ENCODE data around the gene VENTX.

DNA sequence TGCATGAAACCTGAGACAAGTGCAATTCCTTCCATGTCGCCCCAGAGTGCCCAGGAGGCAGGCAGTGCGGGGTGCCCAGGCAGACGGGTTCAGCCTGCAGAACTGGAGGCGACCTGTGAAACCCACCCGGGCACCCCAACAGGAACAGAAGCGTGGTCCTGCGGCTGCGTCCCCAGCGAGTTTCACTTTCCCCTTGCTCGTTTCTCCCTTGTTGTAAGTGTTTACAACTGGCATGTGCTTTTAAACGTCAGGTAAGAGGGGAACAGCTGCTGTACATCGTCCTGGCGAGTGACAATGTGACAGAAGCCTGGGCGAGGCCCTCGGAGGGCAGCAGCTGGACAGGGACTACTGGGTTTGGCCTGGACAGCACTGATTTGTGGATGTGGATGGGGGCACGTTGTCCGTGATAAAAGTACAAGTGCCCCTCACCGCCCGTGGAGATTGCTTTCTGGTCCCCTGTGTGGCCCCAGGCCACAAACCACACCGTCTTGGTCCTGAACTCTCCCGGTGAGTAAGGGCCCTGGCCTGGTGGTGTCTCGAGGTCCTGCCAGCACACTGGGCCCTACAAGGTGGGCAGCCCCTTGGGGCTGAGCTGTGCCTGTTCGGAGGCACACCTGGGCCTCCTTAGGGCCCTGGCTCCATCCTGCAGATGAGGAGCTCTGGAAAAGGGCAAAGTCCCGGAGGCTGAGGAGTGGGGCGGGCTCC is 4.0 kb downstream of the VENTX start:
- TF ChIP-seq, protein P1, sequence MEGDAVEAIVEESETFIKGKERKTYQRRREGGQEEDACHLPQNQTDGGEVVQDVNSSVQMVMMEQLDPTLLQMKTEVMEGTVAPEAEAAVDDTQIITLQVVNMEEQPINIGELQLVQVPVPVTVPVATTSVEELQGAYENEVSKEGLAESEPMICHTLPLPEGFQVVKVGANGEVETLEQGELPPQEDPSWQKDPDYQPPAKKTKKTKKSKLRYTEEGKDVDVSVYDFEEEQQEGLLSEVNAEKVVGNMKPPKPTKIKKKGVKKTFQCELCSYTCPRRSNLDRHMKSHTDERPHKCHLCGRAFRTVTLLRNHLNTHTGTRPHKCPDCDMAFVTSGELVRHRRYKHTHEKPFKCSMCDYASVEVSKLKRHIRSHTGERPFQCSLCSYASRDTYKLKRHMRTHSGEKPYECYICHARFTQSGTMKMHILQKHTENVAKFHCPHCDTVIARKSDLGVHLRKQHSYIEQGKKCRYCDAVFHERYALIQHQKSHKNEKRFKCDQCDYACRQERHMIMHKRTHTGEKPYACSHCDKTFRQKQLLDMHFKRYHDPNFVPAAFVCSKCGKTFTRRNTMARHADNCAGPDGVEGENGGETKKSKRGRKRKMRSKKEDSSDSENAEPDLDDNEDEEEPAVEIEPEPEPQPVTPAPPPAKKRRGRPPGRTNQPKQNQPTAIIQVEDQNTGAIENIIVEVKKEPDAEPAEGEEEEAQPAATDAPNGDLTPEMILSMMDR (IDR thresholded peaks at IDR 0.05), result no peak
- TF ChIP-seq POLR2A (IDR thresholded peaks at IDR 0.05), result no peak
